IMR-90 (cell line): ENCODE results near the gene MAMLD1. TPM values are rescaled to one million over a fixed set of nuclear protein-coding genes. Genes with fewer than 3 reads are reported as not detected.

Source experiments
- ATAC-seq: fragments of 200-7000 bp; cut with Tn5 transposase; 2 replicates; pipeline ENCODE4 v1.9.1; 2020; ENCODE audit warnings: low read depth, mild to moderate bottlenecking, moderate library complexity
- BruUV-seq: library from RNA; stranded (reverse); fragments of 400-500 nt; replicated peaks from 2 replicates; lab custom pipeline; 2021; lab: Mats Ljungman, UMichigan
- CTCF ChIA-PET: fragments of 300-600 bp; formaldehyde crosslinking; extraction: SDS; loops from one replicate; lab custom pipeline; 2021; ENCODE audit warnings: antibody characterized with exemption; lab: Yijun Ruan, JAX
- POLR2A ChIA-PET: fragments of 300-600 bp; sonication (Branson Sonifier 250); formaldehyde crosslinking; loops from one replicate; lab custom pipeline; 2022; ENCODE audit warnings: antibody characterized with exemption; ENCODE audit not compliant: unreplicated experiment; lab: Charles Lee
- DNase-seq: peaks from one replicate; pipeline ENCODE4 v3.0.0; 2013
- H2AFZ ChIP-seq: replicated peaks from 2 replicates; pipeline ENCODE3; 2013; ENCODE audit warnings: low read length, mild to moderate bottlenecking; ENCODE audit not compliant: poor library complexity
- H2AK5ac ChIP-seq: 2 replicates; pipeline ENCODE4 v1.6.1; 2013; ENCODE audit warnings: low read depth, low read length, inconsistent platforms
- H2AK9ac ChIP-seq: replicated peaks from 2 replicates; pipeline ENCODE3; 2013; ENCODE audit warnings: mild to moderate bottlenecking, low read depth, low read length, moderate library complexity; ENCODE audit not compliant: poor library complexity
- H2BK120ac ChIP-seq: 2 replicates; pipeline ENCODE4 v1.6.1; 2013; ENCODE audit warnings: low read depth, low read length, inconsistent platforms
- H2BK15ac ChIP-seq: 3 replicates; pipeline ENCODE4 v1.6.1; 2013; ENCODE audit warnings: low read depth, low read length, inconsistent platforms
- H2BK20ac ChIP-seq: 2 replicates; pipeline ENCODE4 v1.6.1; 2013; ENCODE audit warnings: low read depth, mild to moderate bottlenecking, inconsistent platforms, low read length, moderate library complexity
- H2BK5ac ChIP-seq: 2 replicates; pipeline ENCODE4 v1.6.1; 2013; ENCODE audit warnings: mild to moderate bottlenecking, low read depth, low read length, inconsistent platforms; ENCODE audit not compliant: poor library complexity, severe bottlenecking
- H3K14ac ChIP-seq: replicated peaks from 2 replicates; pipeline ENCODE4 v1.6.1; 2013; ENCODE audit warnings: low read depth, low read length, inconsistent platforms
- H3K18ac ChIP-seq: 2 replicates; pipeline ENCODE4 v1.6.1; 2013; ENCODE audit warnings: low read depth, low read length, control low read depth
- H3K23ac ChIP-seq: 2 replicates; pipeline ENCODE4 v1.6.1; 2013; ENCODE audit warnings: low read depth, low read length, inconsistent platforms
- H3K27ac ChIP-seq: 2 replicates; pipeline ENCODE4 v1.5.1; 2013; ENCODE audit warnings: mild to moderate bottlenecking, control low read depth, low read length; ENCODE audit not compliant: insufficient read depth
- H3K27me3 ChIP-seq: 2 replicates; pipeline ENCODE4 v1.6.1; 2013; ENCODE audit warnings: low read length; ENCODE audit not compliant: control insufficient read depth, insufficient read depth
- H3K36me3 ChIP-seq: 2 replicates; pipeline ENCODE4 v1.6.1; 2013; ENCODE audit warnings: low read length, mixed read lengths; ENCODE audit not compliant: control insufficient read depth, insufficient read depth
- H3K4ac ChIP-seq: 2 replicates; pipeline ENCODE4 v1.6.1; 2013; ENCODE audit warnings: low read depth, low read length, inconsistent platforms
- H3K4me1 ChIP-seq: 2 replicates; pipeline ENCODE4 v1.6.1; 2013; ENCODE audit warnings: low read length, mixed read lengths; ENCODE audit not compliant: control insufficient read depth, insufficient read depth
- H3K4me2 ChIP-seq: 2 replicates; pipeline ENCODE4 v1.6.1; 2013; ENCODE audit warnings: low read depth, mild to moderate bottlenecking, control low read depth, low read length, moderate library complexity
- H3K4me3 ChIP-seq: 2 replicates; pipeline ENCODE4 v1.5.1; 2013; ENCODE audit warnings: low read depth, mild to moderate bottlenecking, control low read depth, low read length, moderate library complexity; ENCODE audit not compliant: insufficient read depth
- H3K56ac ChIP-seq: 2 replicates; pipeline ENCODE4 v1.6.1; 2013; ENCODE audit warnings: low read length, inconsistent platforms; ENCODE audit not compliant: insufficient read depth; ENCODE audit errors: extremely low read depth
- H3K79me1 ChIP-seq, 2 experiments: 2 replicates each; pipeline ENCODE4 v1.6.1; 2013; ENCODE audit warnings: low read length in 2 of 2, inconsistent platforms in 1 of 2, low read depth in 1 of 2
- H3K9ac ChIP-seq: 2 replicates; pipeline ENCODE4 v1.6.1; 2013; ENCODE audit warnings: low read depth, low read length, control low read depth
- H3K9me1 ChIP-seq: 2 replicates; pipeline ENCODE4 v1.6.1; 2013; ENCODE audit warnings: low read length, inconsistent platforms; ENCODE audit not compliant: insufficient read depth
- H3K9me3 ChIP-seq: 2 replicates; pipeline ENCODE4 v1.6.1; 2013; ENCODE audit warnings: low read length; ENCODE audit not compliant: control insufficient read depth, insufficient read depth
- H4K20me1 ChIP-seq: 2 replicates; pipeline ENCODE4 v1.6.1; 2013; ENCODE audit warnings: low read length, inconsistent platforms; ENCODE audit not compliant: insufficient read depth
- H4K5ac ChIP-seq: 2 replicates; pipeline ENCODE4 v1.6.1; 2013; ENCODE audit warnings: mild to moderate bottlenecking, low read depth, low read length, control low read depth
- H4K8ac ChIP-seq, 2 experiments: 2 replicates each; pipeline ENCODE4 v1.6.1; 2013; ENCODE audit warnings: low read depth in 2 of 2, low read length in 2 of 2, control low read depth in 1 of 2, inconsistent platforms in 1 of 2
- H4K91ac ChIP-seq: 2 replicates; pipeline ENCODE4 v1.6.1; 2013; ENCODE audit warnings: low read depth, low read length, inconsistent platforms; ENCODE audit not compliant: insufficient read depth
- CEBPB ChIP-seq: IDR thresholded peaks from 2 replicates; pipeline ENCODE4 v1.6.1; 2012; ENCODE audit warnings: low read depth, low read length, improper control_type of control experiment
- MAFK ChIP-seq: IDR thresholded peaks from 2 replicates; pipeline ENCODE4 v1.6.1; 2012; ENCODE audit warnings: low read depth, low read length, improper control_type of control experiment
- MXI1 ChIP-seq: IDR thresholded peaks from 2 replicates; pipeline ENCODE4 v1.6.1; 2012; ENCODE audit warnings: low read depth, mild to moderate bottlenecking, low read length, moderate library complexity, borderline replicate concordance
- WGBS, 2 experiments: methylation state at CpG; one replicate each; pipeline versions ENCODE4 v1.1.5 to v1.1.7; 2013; ENCODE audit warnings: missing lambda C conversion rate in 2 of 2; ENCODE audit not compliant: insufficient read length in 1 of 2; ENCODE audit errors: extremely low coverage in 2 of 2; 5-methylcytosine and 5-hydroxymethylcytosine counted together
- dilution Hi-C: fragments of 300-500 bp; cut with HindIII; formaldehyde crosslinking; loops from one replicate; pipeline ENCODE4 v1.14.3; 2018; ENCODE audit warnings: low sequenced_read_pairs; ENCODE audit not compliant: unreplicated experiment
- in situ Hi-C: fragments of 300-500 bp; cut with MboI; formaldehyde crosslinking; loops from 3 replicates; pipeline ENCODE4 v1.14.3; 2019; ENCODE audit warnings: low sequenced_read_pairs, inconsistent platforms, mixed read lengths
- intact Hi-C: fragments of 100-400 bp; cut with micrococcal nuclease; formaldehyde crosslinking; loops from 2 replicates; pipeline ENCODE4 v1.10.0; 2022
- polyA plus RNA-seq, 3 experiments: library from polyadenylated mRNA; depleted of rRNA; stranded (reverse); fragments of >200 nt; gene quantifications; 2 replicates each; pipeline ENCODE4 v1.2.3, GENCODE V29; 2012; ENCODE audit warnings: low replicate concordance in 1 of 3
- total RNA-seq: library from RNA; depleted of rRNA; stranded (reverse); fragments of >200 nt; gene quantifications from 2 replicates; pipeline ENCODE4 v1.2.3, GENCODE V29; 2012
- TF ChIP-seq, protein P1 (sequence below): conservative IDR thresholded peaks from 2 replicates; pipeline ENCODE4 v1.5.1; 2012; ENCODE audit warnings: mild to moderate bottlenecking, low read depth, low read length, improper control_type of control experiment

MAMLD1 gene
- total and polyA plus RNA-seq, 2 of the 4 experiments (the other 2 are of a cell fraction), result 1.4 to 11.0 TPM

DNA sequence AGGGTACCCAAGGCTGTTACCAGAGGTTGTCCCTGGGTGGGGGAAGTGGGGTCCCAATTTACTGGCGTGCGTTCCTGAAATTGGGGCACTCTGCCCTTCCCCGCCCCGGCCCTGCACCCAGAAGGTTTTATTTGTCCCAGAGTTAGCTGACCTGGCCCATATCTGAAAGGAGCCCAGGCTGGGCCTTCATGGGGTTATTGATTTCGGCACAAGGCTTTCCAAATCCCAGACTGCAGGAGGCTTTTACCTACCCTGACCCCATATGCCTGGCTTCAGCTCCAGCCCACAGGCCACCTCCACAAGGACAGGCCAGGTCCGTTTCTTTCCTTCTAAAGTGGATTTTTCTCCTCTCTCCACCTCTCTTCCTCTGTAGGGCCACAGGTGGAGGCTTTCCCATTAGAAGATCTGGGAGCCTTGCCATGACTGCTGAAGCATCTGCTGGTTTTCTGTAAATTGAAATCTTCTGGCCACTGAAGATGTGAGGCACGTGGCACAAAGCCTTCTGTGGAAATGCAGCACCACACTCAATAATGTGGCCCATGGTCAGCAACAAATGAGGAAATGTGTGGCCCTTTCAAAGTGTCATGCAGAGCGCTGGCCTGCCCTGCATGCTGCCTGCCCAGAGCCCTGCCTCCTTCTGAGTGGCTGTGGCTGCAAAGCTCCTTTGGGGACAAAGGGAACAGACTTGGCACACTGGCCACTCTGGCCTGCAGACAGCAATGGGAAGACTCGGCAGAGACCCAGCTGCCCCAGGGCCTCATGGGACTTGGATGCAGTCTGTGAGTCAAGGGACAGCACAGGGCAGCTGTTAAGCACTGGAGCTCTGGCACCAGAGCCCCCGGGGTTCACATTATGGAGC, 162.2 kb downstream of the MAMLD1 start (continued):
- no peak for TF ChIP-seq CEBPB

DNA sequence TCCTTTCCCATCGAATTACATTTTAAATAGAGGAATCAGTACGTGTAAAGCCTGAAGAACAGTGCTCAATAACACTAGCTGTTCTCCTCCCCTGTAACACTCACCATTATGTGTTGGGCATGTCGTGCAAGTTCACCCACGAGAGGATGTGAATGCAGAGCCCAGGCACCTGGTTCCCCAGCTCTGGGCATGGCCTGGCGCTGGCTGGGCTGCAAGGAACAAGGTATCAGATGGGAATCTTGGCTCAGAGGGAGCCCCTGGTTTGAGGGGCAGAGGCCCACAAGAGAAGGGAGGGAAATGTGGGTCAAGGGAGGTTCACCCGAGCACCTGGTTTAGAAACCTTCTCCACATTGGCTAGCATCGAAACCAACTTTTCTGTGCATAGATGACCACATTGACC, 163.6 kb downstream of the MAMLD1 start:
- H4K20me1 ChIP-seq, result no peaks in the 10 kb centered on the region
- H3K27ac ChIP-seq, result no peak overlapping the region
- ChIA-PET POLR2A (no interaction called here), CTCF (no interaction called here)
- H3K4me2 ChIP-seq, result no peak overlapping the region
- in situ Hi-C loops, result no loop called here
- H3K27me3 ChIP-seq, result no peaks in the 10 kb centered on the region; the same call in none of the 2 replicates
- H2AFZ ChIP-seq, result no peak overlapping the region
- H2BK15ac ChIP-seq, result no peak overlapping the region
- H4K8ac ChIP-seq, result no peak overlapping the region
- WGBS, 2 experiments, result no CpG with 5 or more reads among the region's 7 CpGs
- no peak overlapping the region for H3K56ac ChIP-seq
- no peak overlapping the region for H3K18ac ChIP-seq
- no peak overlapping the region for H3K23ac ChIP-seq
- DNase-seq, result no peak
- H3K4ac ChIP-seq, result no peak overlapping the region
- H2BK20ac ChIP-seq, result no peak overlapping the region
- H3K14ac ChIP-seq, result no peak overlapping the region
- no peaks in the 10 kb centered on the region for H3K79me1 ChIP-seq
- no peak overlapping the region for H3K9ac ChIP-seq
- no peak overlapping the region for H4K5ac ChIP-seq
- no peak overlapping the region for H4K91ac ChIP-seq
- H3K4me1 ChIP-seq, result no peaks in the 10 kb centered on the region
- ATAC-seq, result no peak
- no peaks in the 10 kb centered on the region; the same call in 1 of the 2 replicates for H3K9me3 ChIP-seq
- no peak overlapping the region for H2BK120ac ChIP-seq
- no peaks in the 10 kb centered on the region for H3K36me3 ChIP-seq
- H2BK5ac ChIP-seq, result no peak overlapping the region
- H3K4me3 ChIP-seq, result no peak overlapping the region
- dilution Hi-C loops, result no loop called here
- BruUV-seq, result no TSS peak
- no peaks in the 10 kb centered on the region for H3K9me1 ChIP-seq
- intact Hi-C loops, result no loop called here
- H2AK9ac ChIP-seq, result no peak overlapping the region
- no peak overlapping the region for H2AK5ac ChIP-seq
- TF ChIP-seq MAFK (no peak), MXI1 (no peak)
- TF ChIP-seq, protein P1, sequence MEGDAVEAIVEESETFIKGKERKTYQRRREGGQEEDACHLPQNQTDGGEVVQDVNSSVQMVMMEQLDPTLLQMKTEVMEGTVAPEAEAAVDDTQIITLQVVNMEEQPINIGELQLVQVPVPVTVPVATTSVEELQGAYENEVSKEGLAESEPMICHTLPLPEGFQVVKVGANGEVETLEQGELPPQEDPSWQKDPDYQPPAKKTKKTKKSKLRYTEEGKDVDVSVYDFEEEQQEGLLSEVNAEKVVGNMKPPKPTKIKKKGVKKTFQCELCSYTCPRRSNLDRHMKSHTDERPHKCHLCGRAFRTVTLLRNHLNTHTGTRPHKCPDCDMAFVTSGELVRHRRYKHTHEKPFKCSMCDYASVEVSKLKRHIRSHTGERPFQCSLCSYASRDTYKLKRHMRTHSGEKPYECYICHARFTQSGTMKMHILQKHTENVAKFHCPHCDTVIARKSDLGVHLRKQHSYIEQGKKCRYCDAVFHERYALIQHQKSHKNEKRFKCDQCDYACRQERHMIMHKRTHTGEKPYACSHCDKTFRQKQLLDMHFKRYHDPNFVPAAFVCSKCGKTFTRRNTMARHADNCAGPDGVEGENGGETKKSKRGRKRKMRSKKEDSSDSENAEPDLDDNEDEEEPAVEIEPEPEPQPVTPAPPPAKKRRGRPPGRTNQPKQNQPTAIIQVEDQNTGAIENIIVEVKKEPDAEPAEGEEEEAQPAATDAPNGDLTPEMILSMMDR, result no peak
